CD4-positive, CD25-positive, alpha-beta regulatory T cell (primary cell): ENCODE data around the gene SLC12A4. TPM values are rescaled to one million over a fixed set of nuclear protein-coding genes. Genes with fewer than 3 reads are reported as not detected.

ENCODE experiments used
- ATAC-seq, 2 donors: fragments of 150-1000 bp; cut with Tn5 transposase; one replicate each; pipeline ENCODE4 v1.10.0; 2021; ENCODE audit warnings: low read depth in 2 of 2, moderate number of reproducible peaks in 2 of 2, moderate library complexity in 1 of 2
- DNase-seq, 3 donors: peaks; one replicate each; pipeline versions ENCODE4 v3.0.0 to v3.0.0-alpha.2; 2012 to 2022; ENCODE audit warnings: mixed read lengths in 1 of 3
- H3K27ac ChIP-seq: one replicate; pipeline ENCODE4 v1.7.0; 2013; ENCODE audit warnings: mild to moderate bottlenecking, low read length; ENCODE audit not compliant: insufficient read depth, poor library complexity, severe bottlenecking
- H3K27me3 ChIP-seq: one replicate; pipeline ENCODE4 v1.7.0; 2013; ENCODE audit warnings: low read length; ENCODE audit not compliant: control insufficient read depth, insufficient read depth
- H3K36me3 ChIP-seq: one replicate; pipeline ENCODE4 v1.7.0; 2013; ENCODE audit warnings: mild to moderate bottlenecking, low read length, moderate library complexity; ENCODE audit not compliant: control insufficient read depth, insufficient read depth
- H3K4me1 ChIP-seq: 2 replicates; pipeline ENCODE4 v1.7.0; 2013; ENCODE audit warnings: mild to moderate bottlenecking, low read length; ENCODE audit not compliant: insufficient read depth, control insufficient read depth, poor library complexity, severe bottlenecking
- H3K4me3 ChIP-seq: one replicate; pipeline ENCODE4 v1.7.0; 2013; ENCODE audit warnings: low read depth, mild to moderate bottlenecking, low read length, moderate library complexity
- H3K9me3 ChIP-seq, 2 experiments: 1 replicate in 1 of 2; 2 replicates in 1 of 2; pipeline ENCODE4 v1.7.0; 2013; ENCODE audit warnings: low read length in 2 of 2, mild to moderate bottlenecking in 1 of 2, moderate library complexity in 1 of 2; ENCODE audit not compliant: control insufficient read depth in 2 of 2
- H3K27ac Mint-ChIP-seq, 3 donors: one replicate each; pipeline ENCODE4 v1.8.0; 2020 to 2022; ENCODE audit warnings: mild to moderate bottlenecking in 3 of 3, mixed read lengths in 3 of 3, moderate library complexity in 2 of 3
- H3K27me3 Mint-ChIP-seq: one replicate; pipeline ENCODE4 v1.8.0; 2022; ENCODE audit warnings: mild to moderate bottlenecking, mixed read lengths
- H3K36me3 Mint-ChIP-seq: one replicate; pipeline ENCODE4 v1.8.0; 2020; ENCODE audit warnings: mixed read lengths
- H3K4me1 Mint-ChIP-seq, 4 donors: one replicate each; pipeline ENCODE4 v1.8.0; 2020 to 2022; ENCODE audit warnings: mixed read lengths in 4 of 4, mild to moderate bottlenecking in 1 of 4
- H3K4me3 Mint-ChIP-seq, 4 donors: one replicate each; pipeline ENCODE4 v1.8.0; 2020 to 2022; ENCODE audit warnings: mild to moderate bottlenecking in 4 of 4, mixed read lengths in 4 of 4, moderate library complexity in 3 of 4
- H3K9me3 Mint-ChIP-seq, 7 donors: one replicate each; pipeline ENCODE4 v1.8.0; 2020 to 2022; ENCODE audit warnings: mixed read lengths in 7 of 7, mild to moderate bottlenecking in 3 of 7, moderate library complexity in 2 of 7
- polyA plus RNA-seq, 4 donors: library from polyadenylated mRNA; unstranded; fragments of 300-500 nt; fragmentation: Illumina TruSeq; gene quantifications; one replicate each; pipeline ENCODE4 v1.2.3, GENCODE V29; 2021
- total RNA-seq: library from RNA; stranded (reverse); gene quantifications from one replicate; pipeline ENCODE4 v1.2.3, GENCODE V29; 2022

SLC12A4 gene
- total and polyA plus RNA-seq, 5 donors from 2014 or later, result 5.0 to 30.4 (median 6.4) TPM

DNA sequence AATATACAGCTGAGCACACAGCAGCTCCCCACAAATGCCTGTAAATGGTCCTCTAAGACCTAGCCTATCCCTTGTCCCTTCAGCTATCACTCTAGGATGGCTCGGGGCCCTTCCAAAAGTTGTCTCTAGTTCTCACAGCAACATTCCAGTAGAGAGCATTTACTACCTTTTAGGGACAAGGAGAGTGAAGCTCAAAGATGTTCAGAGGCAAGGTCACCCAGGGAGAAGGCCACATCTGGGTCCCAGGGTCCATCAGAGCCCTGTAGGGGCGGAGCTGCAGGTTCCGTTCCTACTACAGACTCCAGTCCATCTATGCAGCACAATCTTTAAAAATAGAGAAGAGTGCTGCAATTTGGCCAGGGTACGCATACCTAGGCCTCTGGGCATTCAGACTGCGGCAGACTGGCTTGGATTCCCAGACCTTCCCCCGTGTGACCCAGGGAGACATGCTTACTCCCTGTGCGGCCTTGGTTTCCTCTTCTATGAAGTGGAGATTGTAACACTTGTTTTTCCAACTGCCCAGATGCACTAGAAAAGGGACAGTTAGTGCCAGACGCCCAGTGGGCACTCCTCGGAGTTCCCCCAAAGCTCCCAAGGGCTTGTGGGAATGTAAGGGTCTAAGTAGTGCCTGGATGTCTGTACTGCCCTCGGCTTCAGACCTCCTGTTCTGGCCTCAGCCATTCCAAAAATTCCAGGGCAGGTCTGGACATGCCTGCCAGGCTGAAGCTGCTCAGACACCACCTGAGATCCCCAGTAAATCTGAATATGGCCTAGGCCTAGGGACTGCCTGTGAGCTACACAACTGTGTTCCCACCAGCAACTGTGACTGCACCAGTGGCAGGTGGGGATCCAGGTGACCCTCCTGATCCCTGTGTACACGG lies 2.5 kb downstream of the SLC12A4 start:
- Histone ChIP-seq H3K9me3 (no peaks in the 10 kb centered on the region), H3K4me1 (peaks cover 24% of the 10 kb centered on the region), H3K36me3 (peaks cover 6% of the 10 kb centered on the region), H3K27ac (no peak overlapping the region), H3K27me3 (no peaks in the 10 kb centered on the region), H3K4me3 (no peak overlapping the region)
- no peaks in the 10 kb centered on the region for H3K9me3 Mint-ChIP-seq
- peaks cover 8% of the 10 kb centered on the region for H3K36me3 Mint-ChIP-seq
- peaks cover 5% of the 10 kb centered on the region for H3K27me3 Mint-ChIP-seq
- H3K27ac Mint-ChIP-seq, result peak overlapping the region in 2 of 3 donors; percentile 32 to 91
- ATAC-seq (no peak), DNase-seq (no peak)
- peaks cover 5 to 40% (median 28%) of the 10 kb centered on the region in 4 donors for H3K4me1 Mint-ChIP-seq
- peak overlapping the region in 1 of 4 donors; percentile 98 for H3K4me3 Mint-ChIP-seq

DNA sequence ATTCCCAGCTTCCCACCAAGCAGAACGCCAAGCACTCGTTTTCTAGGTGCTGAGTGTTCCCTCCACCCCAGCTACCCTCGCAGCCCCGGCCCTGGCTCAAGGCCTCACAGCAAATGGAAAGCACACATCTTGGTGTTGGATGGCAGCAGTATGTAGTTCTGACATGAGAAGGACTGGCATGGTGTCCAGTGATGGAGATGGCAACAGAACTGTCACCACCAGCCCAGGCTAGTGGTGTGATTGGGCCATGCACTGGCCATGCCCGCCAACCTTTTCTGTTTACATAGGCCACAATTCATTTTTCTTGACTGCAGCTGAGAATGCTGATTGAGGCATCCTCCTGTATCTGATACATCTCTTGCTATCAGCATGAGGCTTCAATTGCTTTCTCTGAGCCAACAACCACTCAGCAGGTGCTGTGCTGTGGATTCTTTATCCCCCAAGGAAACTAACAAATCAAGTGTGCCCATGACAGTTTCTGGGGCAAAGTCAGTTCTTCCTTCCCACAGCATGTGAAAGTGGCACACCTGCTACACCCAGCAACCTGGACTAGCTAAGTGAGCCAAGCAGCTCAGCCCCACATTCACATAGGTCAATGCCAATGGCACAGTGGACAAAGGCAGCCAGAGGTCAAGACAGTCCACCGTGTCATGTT lies 3.8 kb downstream of the SLC12A4 start:
- peaks cover 11% of the 10 kb centered on the region for H3K36me3 ChIP-seq
- no peaks in the 10 kb centered on the region for H3K27me3 ChIP-seq
- Mint-ChIP-seq H3K27ac (peak overlapping the region; percentile 12 to 48 (median 17)), H3K27me3 (peaks cover 5% of the 10 kb centered on the region), H3K4me3 (peak overlapping the region in 1 of 4 donors; percentile 98), H3K36me3 (peaks cover 9% of the 10 kb centered on the region), H3K9me3 (no peaks in the 10 kb centered on the region), H3K4me1 (peaks cover 5 to 38% (median 24%) of the 10 kb centered on the region in 4 donors)
- H3K4me3 ChIP-seq, result no peak overlapping the region
- no peak overlapping the region for H3K27ac ChIP-seq
- no peaks in the 10 kb centered on the region for H3K9me3 ChIP-seq
- peaks cover 24% of the 10 kb centered on the region for H3K4me1 ChIP-seq
- DNase-seq, result no peak
- no peak for ATAC-seq

DNA sequence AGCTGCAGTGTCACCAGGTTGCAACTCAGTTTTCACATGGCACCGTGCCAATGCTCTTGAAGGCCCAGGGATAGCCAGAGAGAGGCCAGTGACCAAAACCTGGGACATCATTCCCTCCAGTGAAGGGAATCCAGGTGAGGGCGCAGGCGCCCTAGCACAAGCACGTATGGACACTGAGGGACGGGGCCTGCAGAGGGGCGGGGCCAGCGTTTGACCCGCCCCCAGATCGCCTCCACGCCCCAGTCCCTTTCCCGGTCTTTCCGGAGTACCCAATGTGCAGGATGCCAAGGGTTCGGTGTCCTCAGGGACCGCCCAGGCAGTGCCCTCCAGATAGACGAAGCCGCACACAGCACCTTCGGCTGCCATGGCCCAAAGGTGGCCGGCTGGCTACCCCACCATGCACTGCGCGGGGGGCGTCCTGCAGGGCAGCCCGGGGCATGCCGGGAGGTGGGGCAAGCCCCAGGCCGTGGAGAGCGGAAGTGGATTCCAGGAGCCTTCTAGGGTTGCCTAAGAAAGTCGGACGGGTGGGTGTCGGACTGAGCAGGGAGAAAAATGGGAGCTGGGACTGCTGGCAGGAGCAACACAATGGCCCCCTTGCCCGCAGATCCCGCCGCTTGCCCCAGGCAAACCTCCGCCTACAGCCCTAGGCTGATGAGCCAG lies 4.6 kb downstream of the SLC12A4 start:
- Mint-ChIP-seq H3K36me3 (peaks cover 9% of the 10 kb centered on the region), H3K27me3 (no peaks in the 10 kb centered on the region), H3K27ac (peak overlapping the region in 1 of 3 donors; percentile 17), H3K4me3 (no peak overlapping the region), H3K4me1 (peaks cover 0 to 34% (median 19%) of the 10 kb centered on the region in 4 donors), H3K9me3 (no peaks in the 10 kb centered on the region)
- no peak overlapping the region for H3K4me3 ChIP-seq
- H3K27me3 ChIP-seq, result no peaks in the 10 kb centered on the region
- no peak overlapping the region for H3K27ac ChIP-seq
- DNase-seq (no peak), ATAC-seq (no peak)
- no peaks in the 10 kb centered on the region for H3K9me3 ChIP-seq
- H3K36me3 ChIP-seq, result peaks cover 11% of the 10 kb centered on the region
- H3K4me1 ChIP-seq, result peaks cover 18% of the 10 kb centered on the region

DNA sequence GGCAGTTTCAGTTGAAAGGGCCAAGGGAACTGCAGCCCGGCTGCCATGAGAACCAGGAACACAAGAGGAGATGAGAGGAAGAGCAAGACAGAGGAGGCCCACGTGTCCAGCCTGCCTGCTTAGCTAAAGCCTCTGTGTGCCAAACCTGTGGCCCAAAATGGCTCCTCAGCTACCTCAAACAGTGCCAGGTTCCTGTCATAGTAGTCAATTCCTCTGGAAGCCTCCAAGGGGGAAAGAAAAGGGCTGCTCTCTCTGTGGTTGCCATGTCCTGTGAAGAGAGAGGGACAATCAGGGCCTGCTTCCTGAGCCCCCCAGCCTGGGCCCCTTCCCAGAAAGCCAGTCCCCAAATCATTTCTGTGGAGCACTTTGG lies 5.2 kb downstream of the SLC12A4 start:
- DNase-seq (no peak), ATAC-seq (no peak)
- Histone ChIP-seq H3K9me3 (no peaks in the 10 kb centered on the region), H3K4me3 (no peak overlapping the region), H3K36me3 (peaks cover 11% of the 10 kb centered on the region), H3K4me1 (peaks cover 17% of the 10 kb centered on the region), H3K27ac (no peak overlapping the region), H3K27me3 (no peaks in the 10 kb centered on the region)
- Mint-ChIP-seq H3K27ac (peak overlapping the region in 1 of 3 donors; percentile 12), H3K4me1 (peaks cover 0 to 34% (median 20%) of the 10 kb centered on the region in 4 donors), H3K36me3 (peaks cover 13% of the 10 kb centered on the region), H3K9me3 (no peaks in the 10 kb centered on the region), H3K4me3 (no peak overlapping the region), H3K27me3 (no peaks in the 10 kb centered on the region)

DNA sequence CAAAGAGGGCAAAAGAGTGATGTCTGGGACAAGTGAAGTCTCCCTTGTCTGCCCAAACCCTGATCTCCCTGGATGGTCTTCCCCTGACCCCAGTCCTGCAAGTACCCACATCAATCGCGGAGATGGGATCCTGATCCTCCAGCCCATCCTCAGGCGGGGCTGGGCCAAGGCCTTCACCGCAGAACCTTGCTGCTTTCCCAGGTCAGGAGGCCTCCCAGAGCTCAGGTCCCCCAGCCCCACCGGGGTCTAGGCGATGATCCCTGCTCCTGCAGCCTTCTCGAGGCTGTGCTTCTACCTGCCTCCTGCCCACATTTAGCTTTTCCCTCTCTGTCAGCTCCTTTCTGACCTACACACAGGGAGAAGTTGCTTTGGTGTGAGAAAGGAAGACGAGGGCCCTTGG lies 6.3 kb downstream of the SLC12A4 start:
- peaks cover 16% of the 10 kb centered on the region for H3K36me3 Mint-ChIP-seq
- DNase-seq, result no peak

DNA sequence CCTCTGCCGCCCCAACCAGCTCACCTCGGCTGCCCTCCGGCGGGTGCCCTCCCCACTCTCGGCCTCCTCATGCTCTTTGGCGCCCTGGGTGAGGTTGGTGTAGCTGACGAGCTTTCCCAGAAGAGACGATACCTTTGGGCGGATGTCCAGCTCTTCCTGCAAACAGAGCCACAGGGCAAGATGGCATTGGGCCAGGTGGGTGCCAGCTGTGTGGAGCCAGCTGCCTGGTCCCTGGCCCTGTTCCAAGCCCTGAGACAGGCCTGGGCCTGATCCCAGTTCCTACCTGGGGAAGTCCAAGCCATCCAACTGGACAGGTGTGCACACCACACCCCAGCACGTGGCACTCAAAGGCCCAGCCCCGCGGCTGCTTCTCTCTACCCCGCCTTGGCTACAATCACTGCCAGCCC lies 6.9 kb downstream of the SLC12A4 start:
- H3K36me3 ChIP-seq, result peaks cover 11% of the 10 kb centered on the region
- peaks cover 3% of the 10 kb centered on the region for H3K4me1 ChIP-seq
- Mint-ChIP-seq H3K36me3 (peaks cover 16% of the 10 kb centered on the region), H3K4me1 (peaks cover 0 to 21% (median 11%) of the 10 kb centered on the region in 4 donors), H3K9me3 (no peaks in the 10 kb centered on the region), H3K27ac (no peak overlapping the region), H3K4me3 (peak overlapping the region in 1 of 4 donors; percentile 21), H3K27me3 (no peaks in the 10 kb centered on the region)
- H3K4me3 ChIP-seq, result no peak overlapping the region
- ATAC-seq, result no peak
- no peak for DNase-seq
- no peaks in the 10 kb centered on the region for H3K9me3 ChIP-seq
- H3K27me3 ChIP-seq, result no peaks in the 10 kb centered on the region
- no peak overlapping the region for H3K27ac ChIP-seq

More for the DNA sequence above, 6.3 kb downstream of the SLC12A4 start:
- no peak overlapping the region for H3K4me3 ChIP-seq
- peaks cover 11% of the 10 kb centered on the region for H3K36me3 ChIP-seq
- no peak for ATAC-seq
- Mint-ChIP-seq H3K4me3 (no peak overlapping the region), H3K27me3 (no peaks in the 10 kb centered on the region), H3K27ac (peak overlapping the region in 1 of 3 donors; percentile 52), H3K9me3 (no peaks in the 10 kb centered on the region), H3K4me1 (peaks cover 0 to 27% (median 15%) of the 10 kb centered on the region in 4 donors)
- no peak overlapping the region for H3K27ac ChIP-seq
- no peaks in the 10 kb centered on the region for H3K9me3 ChIP-seq
- no peaks in the 10 kb centered on the region for H3K27me3 ChIP-seq
- peaks cover 9% of the 10 kb centered on the region for H3K4me1 ChIP-seq

DNA sequence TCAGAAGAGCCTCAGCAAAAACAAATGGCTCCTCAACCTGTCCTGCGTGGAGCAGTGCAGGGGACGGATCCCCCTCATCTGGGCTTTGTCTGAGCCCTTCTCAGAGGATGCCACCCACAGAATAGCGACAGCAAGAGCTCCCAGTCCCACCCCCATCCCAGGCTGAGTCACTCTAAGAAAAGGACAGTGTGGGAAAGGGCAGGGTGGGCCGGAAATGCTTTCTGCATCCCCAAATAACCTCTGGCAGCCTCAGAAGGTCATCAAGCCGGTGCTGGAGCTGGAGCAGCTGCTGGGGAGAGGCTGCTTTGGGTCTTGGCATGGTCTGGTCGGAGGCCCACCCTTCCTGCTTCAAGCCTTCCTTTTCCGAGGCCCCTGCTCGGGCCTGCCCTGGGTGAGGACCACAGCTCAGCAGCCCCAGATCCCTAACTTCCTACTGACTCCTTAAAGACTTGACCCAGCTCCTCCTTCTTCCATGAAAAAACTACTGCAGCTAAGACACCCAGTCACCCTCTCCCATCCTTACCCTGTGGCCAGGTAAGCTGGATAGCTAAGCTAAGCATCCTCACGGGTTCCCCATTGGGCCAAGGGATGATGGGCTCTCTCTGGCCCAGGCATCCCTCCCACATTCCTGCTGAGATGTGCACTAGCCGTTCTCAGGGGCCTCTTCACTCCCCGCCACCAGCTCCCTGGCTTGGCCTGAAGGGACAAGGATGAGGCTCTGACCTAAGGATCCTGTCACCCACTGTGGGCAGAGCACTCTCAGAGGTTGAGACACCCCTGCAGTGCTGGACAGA lies 8.7 kb downstream of the SLC12A4 start:
- DNase-seq, result no peak
- Histone ChIP-seq H3K4me3 (no peak overlapping the region), H3K36me3 (peaks cover 11% of the 10 kb centered on the region), H3K27me3 (no peaks in the 10 kb centered on the region), H3K9me3 (no peaks in the 10 kb centered on the region), H3K27ac (no peak overlapping the region), H3K4me1 (no peaks in the 10 kb centered on the region)
- Mint-ChIP-seq H3K4me1 (peaks cover 0 to 5% (median 3%) of the 10 kb centered on the region in 4 donors), H3K27ac (no peak overlapping the region), H3K9me3 (no peaks in the 10 kb centered on the region), H3K36me3 (peaks cover 16% of the 10 kb centered on the region), H3K4me3 (no peak overlapping the region), H3K27me3 (no peaks in the 10 kb centered on the region)
- ATAC-seq, result no peak
